ENCODE measurements around the gene GATM. TPM values are rescaled to one million over a fixed set of nuclear protein-coding genes. Genes with fewer than 3 reads are reported as not detected.
A peak's percentile ranks its signal among the peaks of the same experiment; 100 is the strongest.

GATM gene
- total and polyA plus RNA-seq, 12 donors, result 3.6 to 73.2 (median 25.8) TPM

GRCh38 chr15:45407786-45408185 is 29.4 kb upstream of the GATM start:
- intact Hi-C loops (cut with DNase I), result loop anchor here in 1 of 2 donors (10.0 kb wide), 1 partner anchor 243 kb away; no protein-coding TSS in a partner anchor

GRCh38 chr15:45402955-45403877 is 24.9 kb upstream of the GATM start:
- Histone ChIP-seq H3K9me3 (replicated peaks in 1 of 3) (no peaks in the 10 kb centered on the region), H3K4me1 (replicated peaks in 1 of 2) (peaks cover 12 to 30% of the 10 kb centered on the region in 2 donors), H3K27ac (peak overlapping the region in 4 of 5 donors; percentile 89 to 94 (median 89)), H3K4me3 (peak overlapping the region; percentile 30 to 98 (median 78)), H3K36me3 (replicated peaks in 1 of 2) (peaks cover 0 to 28% of the 10 kb centered on the region in 2 donors), H3K27me3 (no peaks in the 10 kb centered on the region)
- DNase-seq, result peak; percentile 32 to 65 (median 40)
- TF ChIP-seq POLR2A (IDR thresholded peaks at IDR 0.05), result no peak
- no peak for TF ChIP-seq CTCF (IDR thresholded peaks at IDR 0.05)
- WGBS, 4 donors, result 1 to 12% (median 2%) methylated on average over 4 to 79 of the region's 79 CpGs
- intact Hi-C loops (cut with DNase I), result loop anchor here in 1 of 2 donors (10.0 kb wide), 1 partner anchor 238 kb away; no protein-coding TSS in a partner anchor

More at GRCh38 chr15:45407786-45408185, 29.4 kb upstream of the GATM start:
- TF ChIP-seq POLR2A (IDR thresholded peaks at IDR 0.05) (no peak), CTCF (IDR thresholded peaks at IDR 0.05) (no peak)
- DNase-seq, result no peak
- Histone ChIP-seq H3K27ac (no peak overlapping the region), H3K36me3 (replicated peaks in 1 of 2) (peaks cover 0 to 66% of the 10 kb centered on the region in 2 donors), H3K27me3 (no peaks in the 10 kb centered on the region), H3K4me1 (replicated peaks in 1 of 2) (peaks cover 9 to 25% of the 10 kb centered on the region in 2 donors), H3K9me3 (replicated peaks in 1 of 3) (no peaks in the 10 kb centered on the region), H3K4me3 (no peak overlapping the region)
- WGBS, 4 donors, result 88 to 96% (median 96%) methylated on average over 1 of the region's 1 CpG

- H3K4me3 ChIP-seq, result peak overlapping the region; percentile 30 to 98 (median 78)
- H3K36me3 ChIP-seq (replicated peaks in 1 of 2), result peaks cover 0 to 19% of the 10 kb centered on the region in 2 donors
- no peaks in the 10 kb centered on the region for H3K9me3 ChIP-seq (replicated peaks in 1 of 3)
- peak; percentile 94 to 99 (median 97) for DNase-seq
- intact Hi-C loops (cut with DNase I), result loop anchor here in 1 of 2 donors (10.0 kb wide), 1 partner anchor 238 kb away; no protein-coding TSS in a partner anchor
- peaks cover 12 to 30% of the 10 kb centered on the region in 2 donors for H3K4me1 ChIP-seq (replicated peaks in 1 of 2)
- TF ChIP-seq POLR2A (IDR thresholded peaks at IDR 0.05) (peak; percentile 45 to 65), CTCF (IDR thresholded peaks at IDR 0.05) (peak in 2 of 6 experiments; percentile 2 to 5)
- no peaks in the 10 kb centered on the region for H3K27me3 ChIP-seq
- 0 to 2% (median 0%) methylated on average over 24 to 84 of the region's 84 CpGs for WGBS, 4 donors
- H3K27ac ChIP-seq, result peak overlapping the region; percentile 69 to 94 (median 89)
These were observed 24.0 kb upstream of the GATM start for GRCh38 chr15:45402162-45402954.

Data from adrenal gland (tissue), 12 donors.